Left renal pelvis (tissue), 4 donors: ENCODE data around the gene GPR37L1. TPM values are rescaled to one million over a fixed set of nuclear protein-coding genes. Genes with fewer than 3 reads are reported as not detected.
"Not testable (repeated sequence)": the region's sequence is repeated elsewhere in the genome, so short reads cannot be mapped to it uniquely, and the experiment has no call there.

Source experiments
- DNase-seq, 4 donors: peaks; one replicate each; pipeline ENCODE4 v3.0.0-alpha.2; 2013; ENCODE audit warnings: low read depth in 4 of 4, low spot score in 3 of 4
- polyA plus RNA-seq, 4 donors: library from polyadenylated mRNA; unstranded; fragments of 120-200 nt; gene quantifications; one replicate each; pipeline ENCODE4 v1.2.1, GENCODE V29; 2013; ENCODE audit not compliant: insufficient read length in 4 of 4

Gene GPR37L1
- polyA plus RNA-seq, 4 donors: 0.07 to 0.16 (median 0.07) TPM

- no peak for DNase-seq
Measured at GRCh38 chr1:202133001-202133400, 10.3 kb downstream of the GPR37L1 start.

GRCh38 chr1:202133496-202133895, 10.8 kb downstream of the GPR37L1 start:
- DNase-seq: no peak

- DNase-seq: no peak
Measured at GRCh38 chr1:202133989-202134388, 11.3 kb downstream of the GPR37L1 start.

- no peak for DNase-seq
Measured at GRCh38 chr1:202134645-202135172, 12.0 kb downstream of the GPR37L1 start.

- no peak for DNase-seq
Measured at GRCh38 chr1:202135221-202135721, 12.6 kb downstream of the GPR37L1 start.

GRCh38 chr1:202140833-202141232, 18.1 kb downstream of the GPR37L1 start:
- DNase-seq: no peak

GRCh38 chr1:202141468-202141867, 18.8 kb downstream of the GPR37L1 start:
- not testable (repeated sequence) for DNase-seq

GRCh38 chr1:202143011-202143767, 20.5 kb downstream of the GPR37L1 start:
- DNase-seq: no peak

- no peak for DNase-seq
Measured at GRCh38 chr1:202143768-202144401, 21.2 kb downstream of the GPR37L1 start.

GRCh38 chr1:202144402-202145067, 21.8 kb downstream of the GPR37L1 start, which contains the start of gene ARL8A:
ARL8A (minus strand) TSS chr1:202144737; CDS start chr1:202144572, 165 bp downstream.
- DNase-seq: no peak

- DNase-seq: no peak
Measured at GRCh38 chr1:202145068-202145743, 22.5 kb downstream of the GPR37L1 start.

GRCh38 chr1:202145744-202146140, 23.0 kb downstream of the GPR37L1 start:
- not testable (repeated sequence) for DNase-seq

GRCh38 chr1:202146279-202146678, 23.6 kb downstream of the GPR37L1 start:
- DNase-seq: no peak

GRCh38 chr1:202146993-202147392, 24.3 kb downstream of the GPR37L1 start:
- DNase-seq: no peak

- DNase-seq: no peak
Measured at GRCh38 chr1:202148391-202148790, 25.7 kb downstream of the GPR37L1 start.

GRCh38 chr1:202149566-202149965, 26.8 kb downstream of the GPR37L1 start:
- no peak for DNase-seq

- DNase-seq: no peak
Measured at GRCh38 chr1:202150187-202150586, 27.5 kb downstream of the GPR37L1 start.

- no peak for DNase-seq
Measured at GRCh38 chr1:202150602-202151001, 27.9 kb downstream of the GPR37L1 start.

- DNase-seq: no peak
Measured at GRCh38 chr1:202151045-202151444, 28.3 kb downstream of the GPR37L1 start.

- no peak for DNase-seq
Measured at GRCh38 chr1:202152399-202152798, 29.7 kb downstream of the GPR37L1 start.

GRCh38 chr1:202153284-202153683, 30.6 kb downstream of the GPR37L1 start:
- no peak for DNase-seq
